GM19099 (cell line): ENCODE results near the gene FAM131C.

Experiments
- POLR2A ChIP-seq: IDR thresholded peaks from 3 replicates; pipeline ENCODE4 v1.6.1; 2011; ENCODE audit warnings: low read depth; ENCODE audit not compliant: insufficient read length; ENCODE audit errors: extremely low read depth

FAM131C gene

DNA sequence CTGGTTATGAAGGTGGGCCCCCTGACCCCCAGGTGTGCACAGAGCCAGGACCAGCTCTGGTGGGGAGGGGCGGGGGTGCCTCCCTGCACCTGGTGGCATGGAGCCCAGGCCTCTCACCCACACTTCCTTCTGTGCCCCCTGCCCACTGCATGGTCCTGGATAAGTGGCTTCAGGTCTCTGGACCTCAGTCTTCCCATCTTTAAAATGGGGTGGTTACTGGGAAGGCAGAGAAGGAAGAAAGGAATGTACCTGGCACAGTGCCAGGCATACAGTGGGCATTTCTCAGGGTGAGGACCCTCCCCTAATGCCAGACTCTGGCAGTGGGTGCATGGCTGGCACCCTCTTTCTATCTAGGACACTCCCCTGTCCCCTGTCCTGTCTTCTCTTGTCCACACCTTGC lies 44.2 kb downstream of the FAM131C start:
- no peak for TF ChIP-seq POLR2A

GRCh38 chr1:16028237-16029002 lies 45.0 kb downstream of the FAM131C start:
- TF ChIP-seq POLR2A: no peak

DNA sequence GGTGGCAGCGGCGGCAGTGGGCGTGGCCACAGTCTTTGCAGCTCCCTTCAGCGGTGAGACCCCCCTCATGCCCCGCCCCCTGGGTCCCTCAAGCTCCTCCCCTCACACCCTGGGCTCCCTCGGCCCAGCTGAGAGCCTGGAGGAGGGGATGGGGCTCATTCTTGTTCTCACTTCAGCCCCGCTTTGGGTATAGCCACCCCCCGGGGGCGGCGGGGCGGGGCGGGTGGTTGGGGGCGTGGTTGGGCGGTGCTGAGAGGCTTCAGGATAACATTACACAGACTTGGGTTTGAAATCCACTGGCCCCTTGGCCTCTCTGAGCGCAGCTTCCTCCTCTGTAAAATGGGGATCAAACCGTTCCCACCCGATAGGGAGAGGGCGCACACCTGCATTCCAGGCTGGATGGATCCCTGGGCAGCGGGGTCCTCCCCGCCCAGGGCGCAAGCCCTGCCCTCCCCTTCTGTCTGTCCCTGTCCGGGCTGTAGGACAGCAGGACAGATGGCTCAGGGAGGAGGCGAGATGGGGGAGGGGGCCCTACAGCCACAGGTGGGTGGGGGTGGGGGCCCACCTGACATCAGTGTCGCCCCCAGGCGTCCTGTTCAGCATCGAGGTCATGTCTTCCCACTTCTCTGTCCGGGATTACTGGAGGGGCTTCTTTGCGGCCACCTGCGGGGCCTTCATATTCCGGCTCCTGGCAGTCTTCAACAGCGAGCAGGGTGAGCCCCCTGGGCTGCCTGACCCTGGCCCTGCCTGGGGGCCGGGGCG lies 46.5 kb downstream of the FAM131C start:
- no peak for TF ChIP-seq POLR2A

DNA sequence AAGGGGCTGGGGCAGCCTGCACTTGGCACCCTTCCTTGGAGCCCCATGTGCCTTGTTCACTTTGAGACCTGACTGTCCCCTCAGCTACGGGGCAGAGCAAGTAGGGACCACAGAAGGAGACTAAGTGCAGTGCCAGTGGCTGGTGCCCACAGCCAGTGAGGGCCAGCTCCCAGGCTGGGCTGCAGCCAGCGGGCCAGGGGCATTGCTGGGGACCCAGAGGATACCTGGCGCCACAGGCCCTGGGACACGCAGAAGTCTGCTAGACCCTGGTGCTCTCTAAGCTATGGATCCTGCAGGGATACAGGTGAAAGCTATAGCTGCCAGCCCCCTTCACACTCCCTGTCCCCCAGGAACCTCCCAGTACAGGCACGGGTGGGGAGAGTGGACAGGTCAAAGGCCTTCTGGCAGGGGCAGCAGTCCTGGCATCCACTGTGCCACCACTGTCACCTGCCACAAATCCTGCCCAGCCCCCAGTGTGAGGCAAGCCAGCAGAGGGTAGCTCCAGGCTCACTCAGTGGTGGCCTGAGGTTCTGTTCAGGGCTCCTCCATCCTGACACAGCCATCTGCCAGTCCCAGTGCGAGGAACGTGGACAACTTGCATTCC lies 50.3 kb downstream of the FAM131C start:
- TF ChIP-seq POLR2A: no peak

- no peak for TF ChIP-seq POLR2A
These were observed 51.1 kb downstream of the FAM131C start for GRCh38 chr1:16022393-16022792.

- TF ChIP-seq POLR2A: no peak
These were observed 51.8 kb downstream of the FAM131C start, which contains the start of gene CLCNKA for GRCh38 chr1:16021681-16022080. Gene CLCNKA (plus strand): TSS chr1:16022036. CDS start chr1:16022620, 584 bp downstream.

DNA sequence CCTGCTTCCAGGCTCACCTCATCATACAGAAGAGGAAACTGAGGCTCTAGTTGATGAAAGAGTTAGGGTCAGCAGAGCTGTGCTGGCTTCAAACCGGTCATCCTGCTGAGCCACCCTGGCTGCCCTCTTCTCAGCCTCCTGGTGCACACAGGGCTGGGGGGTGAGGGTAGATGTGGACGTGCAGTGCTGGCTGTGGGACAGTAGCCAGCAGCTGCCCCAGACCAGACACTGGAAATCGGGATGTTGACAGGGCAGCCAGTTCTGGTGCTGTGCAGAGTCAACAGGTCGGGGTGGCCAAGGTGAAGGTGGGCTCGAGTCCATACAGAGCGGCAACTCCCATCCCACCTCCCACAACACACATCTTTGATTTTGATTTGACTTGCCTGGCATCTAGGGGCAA lies 53.1 kb downstream of the FAM131C start:
- TF ChIP-seq POLR2A: no peak

GRCh38 chr1:16019644-16020277 lies 53.7 kb downstream of the FAM131C start:
- TF ChIP-seq POLR2A: no peak

DNA sequence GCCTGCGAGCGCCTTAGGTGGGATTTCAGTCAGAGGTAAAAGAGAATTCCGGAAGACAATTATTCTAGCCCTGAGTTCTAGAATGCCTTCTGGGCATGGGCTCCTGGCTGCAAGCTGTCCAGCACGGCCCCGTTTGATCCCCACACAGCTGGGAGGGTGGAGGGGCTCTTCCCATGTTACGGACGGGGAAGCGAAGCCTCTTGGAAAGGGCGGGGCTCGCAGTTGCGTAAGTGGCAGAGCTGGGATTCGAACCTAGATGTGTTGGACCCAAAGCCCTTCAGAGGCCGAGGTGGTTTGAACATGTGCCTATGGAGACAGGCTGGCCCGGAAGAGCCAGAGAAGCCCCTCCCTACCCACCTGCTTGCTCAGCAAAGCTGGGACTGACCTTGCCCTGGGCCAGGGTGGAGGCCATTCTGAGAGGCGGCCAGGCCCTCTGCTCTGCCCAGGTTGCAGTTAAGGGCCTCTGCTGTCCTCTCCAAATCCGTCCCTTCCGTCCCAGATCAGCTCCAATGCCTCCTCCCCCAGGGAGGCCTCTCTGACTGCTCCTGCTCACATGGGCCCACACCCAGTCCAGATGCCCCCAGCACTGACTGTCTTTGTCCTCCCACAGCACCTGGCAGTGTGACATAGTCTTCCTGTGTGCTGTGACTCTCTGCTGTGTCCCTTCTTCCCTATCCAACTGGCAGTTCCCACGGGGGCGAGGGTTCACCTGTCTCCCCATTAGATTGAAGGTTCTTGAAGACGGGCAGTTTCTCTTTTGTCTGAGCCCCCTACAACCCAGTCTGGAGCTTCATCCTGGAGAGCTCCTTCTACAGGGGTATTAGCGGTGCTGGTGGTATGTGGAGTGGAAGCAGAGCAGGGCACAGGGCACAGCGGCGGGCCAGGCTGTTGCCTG lies 54.5 kb downstream of the FAM131C start:
- TF ChIP-seq POLR2A: no peak

DNA sequence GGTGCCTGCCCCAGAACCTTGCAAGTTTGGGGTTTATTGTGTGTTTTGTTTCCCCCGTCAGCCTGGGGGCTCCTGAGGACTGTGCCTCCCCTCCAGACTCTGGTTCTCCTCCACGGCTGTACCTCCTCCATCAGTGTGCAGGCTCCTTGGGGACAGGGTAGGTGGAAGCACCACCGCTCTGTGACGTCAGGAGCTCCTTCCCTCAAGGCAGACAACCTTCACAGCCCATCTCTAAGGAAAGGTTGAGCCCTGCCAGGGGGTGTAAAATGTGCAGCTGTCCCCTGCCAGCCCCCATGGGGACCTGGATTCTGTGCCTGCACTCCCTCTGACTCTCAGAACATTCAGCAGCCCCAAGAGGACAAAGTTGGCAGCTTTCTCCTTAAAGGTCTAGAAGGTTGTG lies 55.1 kb downstream of the FAM131C start:
- no peak for TF ChIP-seq POLR2A

- no peak for TF ChIP-seq POLR2A
These were observed 55.8 kb downstream of the FAM131C start, which contains the start of gene HSPB7 for GRCh38 chr1:16017461-16018303. Gene HSPB7 (minus strand): TSS chr1:16018043. CDS start chr1:16017963, 80 bp downstream.

DNA sequence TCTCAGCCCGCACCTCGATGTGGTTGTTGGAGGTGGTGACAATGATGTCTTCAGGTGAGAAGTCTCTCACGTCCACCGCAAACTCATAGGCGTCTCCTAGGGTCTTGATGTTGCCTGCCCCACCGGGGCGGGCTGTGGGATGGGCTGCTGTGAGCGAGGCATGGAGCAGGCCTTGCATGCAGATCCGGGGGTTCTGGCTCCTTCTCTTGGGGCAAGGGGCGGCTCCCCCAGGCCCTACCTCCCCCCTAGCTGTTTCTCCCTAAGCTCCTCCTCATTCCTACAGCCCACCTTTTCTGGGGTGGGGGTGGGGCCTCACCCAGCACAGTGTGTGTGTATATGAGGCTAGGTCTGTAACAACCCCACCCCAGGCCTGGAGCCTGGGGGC lies 56.4 kb downstream of the FAM131C start:
- no peak for TF ChIP-seq POLR2A

DNA sequence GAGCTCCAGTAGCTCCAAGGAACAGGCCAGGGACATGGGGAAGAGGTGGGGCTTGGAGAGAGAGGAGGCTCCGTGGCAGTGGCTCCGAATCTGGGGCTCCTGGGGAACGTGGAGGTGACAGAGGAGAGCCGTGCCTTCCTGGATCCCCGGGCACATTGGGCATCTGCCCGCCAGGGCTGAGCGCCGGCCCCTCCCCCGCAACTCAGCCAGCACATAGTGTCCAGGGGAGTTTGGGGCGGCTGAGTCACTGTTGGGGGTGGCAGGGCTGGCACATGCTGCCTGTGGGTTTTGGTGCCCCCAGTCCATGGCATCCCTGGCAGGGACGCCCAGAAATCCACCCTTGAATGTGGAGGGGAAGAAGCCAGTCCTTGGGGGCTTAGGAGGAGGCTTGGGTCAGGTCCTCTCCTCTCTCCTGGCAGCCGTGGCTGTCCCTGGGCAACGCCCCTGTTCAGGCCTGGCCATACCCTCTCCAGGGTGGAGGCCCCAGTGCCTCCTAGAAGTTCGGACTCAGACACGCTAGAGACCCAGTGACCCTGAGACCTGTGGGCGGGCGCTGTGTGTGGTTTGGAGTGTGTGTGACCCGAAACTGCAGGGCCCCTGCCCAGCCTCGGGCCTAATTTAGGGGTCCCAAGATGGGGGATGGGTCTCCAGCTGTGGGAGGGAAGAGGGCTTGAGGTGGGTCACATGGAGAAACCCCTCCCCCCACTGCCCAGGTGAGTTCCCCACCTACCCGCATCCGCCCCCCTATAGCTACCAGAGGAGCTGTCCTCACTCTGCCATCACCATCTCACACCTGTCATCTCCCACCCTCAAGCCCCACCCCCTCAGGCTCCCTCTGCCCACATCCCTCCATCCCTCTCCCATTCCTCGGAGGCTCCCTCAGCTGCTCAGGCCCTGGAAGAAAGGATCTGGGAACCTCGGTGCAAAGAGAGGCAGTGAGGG lies 57.2 kb downstream of the FAM131C start:
- TF ChIP-seq POLR2A: no peak

GRCh38 chr1:16015491-16015890 lies 58.0 kb downstream of the FAM131C start:
- no peak for TF ChIP-seq POLR2A
